Measurements from ENCODE around the gene NRF1. TPM values are rescaled to one million over a fixed set of nuclear protein-coding genes. Genes with fewer than 3 reads are reported as not detected.
"Not testable (repeated sequence)": the region's sequence is repeated elsewhere in the genome, so short reads cannot be mapped to it uniquely, and the experiment has no call there.

The NRF1 gene
- polyA plus RNA-seq, 12 donors, result 11.1 to 22.3 (median 14.7) TPM; not detected in 1

DNA sequence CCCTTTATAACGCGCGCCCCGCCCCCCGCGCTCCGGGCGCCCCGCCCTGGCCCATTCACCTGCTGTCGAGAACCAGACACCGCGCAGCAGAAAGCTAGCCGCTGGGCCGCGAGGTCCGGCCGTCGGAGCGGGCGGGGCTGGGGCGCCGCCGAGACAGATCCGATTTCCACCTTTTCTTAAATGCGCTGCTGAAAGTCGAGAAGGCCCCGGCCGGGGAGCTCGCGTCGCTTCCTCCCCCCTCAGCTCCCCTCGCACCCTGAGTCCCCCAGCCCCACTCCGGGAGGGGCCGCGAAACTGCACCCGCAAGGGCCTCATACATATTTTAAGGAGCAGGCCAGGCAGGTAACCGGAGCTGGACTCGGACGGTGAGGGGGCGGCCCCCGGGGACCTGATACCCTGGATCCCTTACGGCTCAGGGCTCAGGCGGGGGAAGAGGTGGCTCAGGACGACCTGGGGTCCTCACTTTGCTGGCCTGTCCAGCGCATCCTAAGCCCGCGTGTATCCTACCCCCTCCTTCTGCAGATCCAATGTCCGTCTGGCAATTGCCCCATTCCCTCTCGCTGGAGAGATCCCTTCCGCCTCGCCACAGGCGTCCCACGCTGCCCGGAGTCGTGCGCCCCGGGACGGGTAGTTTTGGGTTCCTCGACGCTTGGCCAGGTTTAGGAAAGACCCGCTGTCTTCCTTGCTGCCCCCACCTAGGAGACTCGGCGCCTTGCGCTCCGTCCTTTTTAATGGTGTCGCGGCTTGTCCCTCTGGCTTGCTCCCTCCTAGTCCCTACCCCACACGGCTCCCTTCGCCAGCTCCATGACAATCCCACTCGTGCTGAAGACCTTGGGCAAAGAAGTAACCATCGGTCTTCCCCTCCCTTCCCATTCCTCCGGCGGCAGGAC is 170.7 kb downstream of the NRF1 start:
- no peak for DNase-seq

DNA sequence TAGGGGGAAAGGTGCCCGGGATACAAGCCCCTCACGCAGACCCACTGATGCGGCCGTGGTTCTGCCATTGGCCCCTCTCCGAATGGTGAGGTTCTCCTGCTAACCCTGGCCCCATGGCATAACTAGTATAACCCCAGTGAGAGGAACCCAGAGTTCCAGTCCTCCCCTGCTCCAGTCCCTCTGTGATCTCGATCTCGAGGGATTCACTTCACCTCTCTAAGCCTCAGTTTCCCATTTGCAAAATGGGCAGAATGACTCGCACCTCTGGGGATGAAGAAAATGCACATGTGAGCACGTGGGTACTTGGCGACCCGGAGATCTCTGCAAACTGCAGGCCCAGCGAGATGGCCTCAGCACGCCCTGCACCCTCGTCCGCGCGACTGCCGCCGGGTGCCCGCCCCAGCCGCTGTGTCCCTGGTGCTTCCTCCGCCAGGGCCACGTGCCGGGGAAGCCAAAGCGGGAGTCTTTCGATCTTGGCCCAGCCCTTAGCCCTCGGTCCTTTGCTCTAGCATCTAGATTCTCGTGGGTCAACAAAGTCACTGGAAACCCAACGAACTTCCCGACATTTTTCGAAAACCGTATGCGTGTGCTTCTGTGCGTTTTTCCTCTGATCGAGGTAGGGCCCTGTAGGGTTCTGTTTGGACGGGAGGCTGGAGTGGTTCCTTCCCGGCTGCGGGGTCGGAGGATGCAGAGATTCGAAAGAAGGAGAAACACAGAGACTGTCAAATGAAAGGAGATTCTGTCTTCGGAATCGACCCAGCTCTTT is 171.5 kb downstream of the NRF1 start:
- DNase-seq, result no peak

DNA sequence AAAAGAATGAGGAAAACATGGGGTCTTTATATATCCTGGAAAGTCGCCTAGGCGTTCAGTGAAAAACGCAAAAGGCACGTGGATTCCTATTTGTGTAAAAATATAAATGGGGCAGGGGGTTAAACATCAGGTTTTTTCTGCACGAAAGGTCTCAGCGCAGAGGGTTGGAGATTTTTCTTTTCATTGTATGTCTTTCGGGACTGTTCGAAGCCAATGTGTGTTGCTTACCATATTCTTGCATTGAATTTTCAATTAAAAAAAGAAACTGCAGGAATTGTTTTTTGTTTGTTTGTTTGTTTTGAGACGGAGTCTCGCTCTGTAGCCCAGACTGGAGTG is 172.0 kb downstream of the NRF1 start:
- DNase-seq, result no peak

DNA sequence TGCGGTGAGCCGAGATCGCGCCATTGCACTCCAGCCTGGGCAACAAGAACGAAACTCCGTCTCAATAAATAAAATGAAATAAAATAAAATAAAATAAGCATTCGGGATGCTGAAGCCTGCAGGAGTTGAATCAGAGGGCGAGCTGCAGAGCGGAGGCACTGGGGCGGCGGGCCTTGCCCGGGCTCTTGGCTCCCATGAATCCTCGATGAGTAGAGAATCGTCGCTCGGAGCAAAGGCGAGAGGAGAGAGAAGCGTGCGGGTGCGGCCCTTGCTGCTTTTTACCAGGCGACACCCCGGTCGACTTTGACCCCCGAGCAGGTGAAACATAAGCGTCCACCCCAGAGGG is 172.9 kb downstream of the NRF1 start:
- no peak for DNase-seq

DNA sequence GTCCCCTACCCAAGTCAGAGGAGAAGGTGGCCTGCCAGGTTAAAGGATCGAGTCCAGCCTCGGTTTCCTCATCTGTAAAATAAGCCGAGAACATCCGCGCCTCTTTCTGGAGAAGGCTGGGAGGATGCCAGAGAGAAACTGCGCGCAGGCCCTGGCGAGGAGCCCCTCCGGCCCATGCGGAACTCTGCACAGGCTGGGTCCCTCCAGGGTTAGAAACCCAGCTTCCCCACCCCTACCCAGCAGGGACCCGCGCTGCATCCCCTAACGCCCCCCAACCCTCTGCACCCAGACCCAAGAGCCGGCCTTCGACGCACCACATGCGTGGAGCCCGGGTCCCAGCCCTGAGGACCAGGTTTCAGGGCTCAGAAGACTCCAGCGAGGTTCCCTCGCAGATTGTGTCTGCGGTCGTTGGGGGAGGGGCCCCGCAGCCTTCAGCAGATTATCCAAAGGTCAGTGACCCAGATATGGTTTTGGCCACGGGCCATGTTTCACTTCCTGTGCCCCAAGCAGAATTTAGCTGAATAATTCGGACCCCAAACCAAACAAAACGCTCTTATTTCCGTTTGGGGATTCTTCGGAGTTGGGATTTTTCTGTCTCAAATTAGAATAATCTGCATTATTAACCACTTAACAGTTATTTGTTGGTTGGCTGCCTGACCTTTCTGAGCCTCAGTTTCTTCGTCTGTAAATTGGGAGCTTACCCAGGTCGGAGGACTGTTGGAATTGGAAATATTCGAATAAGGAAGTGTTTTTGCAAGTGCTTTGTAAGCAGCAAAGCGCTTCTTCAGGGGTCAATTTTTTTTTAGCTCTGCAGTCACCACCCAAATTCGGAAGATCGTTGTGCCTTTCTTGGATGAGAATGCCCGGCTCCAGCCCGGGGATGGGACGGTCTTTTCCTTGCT is 173.5 kb downstream of the NRF1 start:
- no peak for DNase-seq

DNA sequence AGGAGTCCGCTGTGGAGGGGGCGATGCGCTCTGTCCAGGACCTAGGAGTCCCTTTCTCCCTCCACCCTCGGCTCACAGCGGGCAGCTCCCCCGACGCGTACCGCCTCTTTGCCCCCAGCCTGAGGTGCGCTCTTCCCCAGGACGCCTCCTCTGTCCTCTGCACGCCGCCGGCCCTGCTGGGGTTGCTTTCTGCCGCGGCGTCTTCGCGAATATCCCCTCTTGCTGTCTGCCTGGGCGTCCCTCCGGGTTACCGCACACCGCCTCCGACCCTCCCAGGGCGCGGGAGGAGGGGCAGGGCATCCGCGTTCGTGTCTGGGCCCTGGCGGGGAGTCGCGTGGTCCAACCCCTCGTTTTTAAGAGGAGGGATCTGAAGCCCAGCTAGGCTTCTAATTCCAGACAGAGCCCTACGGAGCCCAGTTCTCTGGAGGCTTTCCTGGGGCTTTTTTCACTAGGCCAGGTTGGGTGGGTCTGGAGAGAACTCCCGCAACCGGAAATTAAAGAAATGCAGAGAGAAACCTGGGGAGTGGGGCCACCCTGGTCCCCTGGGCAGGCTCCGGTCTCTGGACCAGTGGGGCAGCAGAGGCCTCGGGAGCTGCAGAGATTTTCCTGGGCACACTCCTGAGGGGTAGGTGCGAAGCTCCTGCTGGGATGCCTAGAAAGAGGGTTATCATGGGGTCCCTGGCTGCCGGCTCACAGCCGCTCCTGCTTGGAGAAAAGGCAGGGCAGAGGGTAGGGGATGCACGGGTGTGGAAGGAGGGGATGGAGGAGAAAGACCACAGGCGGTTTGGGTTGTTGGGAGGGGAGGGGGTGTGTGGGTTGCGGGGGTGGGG is 174.4 kb downstream of the NRF1 start:
- no peak for DNase-seq

DNA sequence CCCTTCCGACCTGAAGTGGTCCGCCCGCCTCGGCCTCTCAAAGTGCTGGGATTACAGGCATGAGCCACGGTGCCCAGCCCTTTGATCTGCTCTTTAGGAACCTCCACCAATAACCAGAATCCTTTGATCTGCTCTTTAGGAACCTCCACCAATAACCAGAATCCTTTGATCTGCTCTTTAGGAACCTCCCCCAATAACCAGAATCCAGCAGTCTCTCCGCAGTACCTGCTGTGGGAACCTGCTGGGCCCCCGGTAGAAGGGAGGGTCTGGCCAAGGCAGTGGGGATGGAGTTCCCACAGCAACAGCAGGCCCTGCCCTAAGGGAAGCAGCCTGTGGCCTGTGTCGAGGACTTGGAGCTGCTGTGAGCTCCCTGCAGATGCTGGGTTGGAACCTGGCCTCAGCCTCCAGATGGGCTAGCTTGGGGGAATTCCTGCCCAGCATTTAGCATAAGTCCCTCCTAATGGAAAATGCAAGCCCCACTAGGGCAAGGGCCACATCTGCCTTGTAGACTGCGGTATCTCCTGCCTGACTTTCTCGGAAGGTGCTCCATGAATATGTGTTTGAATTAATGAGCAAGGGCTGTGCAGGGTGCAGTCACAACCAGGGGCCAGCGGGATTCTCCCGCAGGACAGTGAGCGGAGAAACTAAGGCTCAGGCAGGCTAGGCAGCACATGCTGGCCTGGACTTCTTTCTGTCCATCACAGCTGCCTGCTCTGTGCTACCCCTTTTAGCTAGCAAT is 175.5 kb downstream of the NRF1 start:
- no peak for DNase-seq

DNA sequence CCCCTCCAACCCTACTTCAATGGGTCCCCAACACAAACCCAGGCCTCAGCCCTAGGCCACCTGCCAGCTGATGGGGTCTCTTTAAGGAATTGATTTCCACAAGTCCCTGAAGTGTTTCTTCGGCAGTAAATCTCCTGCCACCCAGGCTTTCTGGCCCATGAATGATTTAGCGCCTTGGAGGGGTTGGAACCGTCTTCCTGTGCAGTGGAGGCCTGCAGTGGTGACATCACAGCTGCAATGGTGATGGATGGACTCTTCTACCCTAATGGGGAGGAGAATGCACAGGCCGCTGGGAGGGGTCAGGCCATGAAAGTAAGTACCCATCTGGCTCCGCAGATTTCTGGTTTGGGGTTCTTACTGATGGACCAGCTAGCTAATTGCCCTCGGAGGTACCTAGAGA is 177.5 kb downstream of the NRF1 start:
- DNase-seq, result no peak

DNA sequence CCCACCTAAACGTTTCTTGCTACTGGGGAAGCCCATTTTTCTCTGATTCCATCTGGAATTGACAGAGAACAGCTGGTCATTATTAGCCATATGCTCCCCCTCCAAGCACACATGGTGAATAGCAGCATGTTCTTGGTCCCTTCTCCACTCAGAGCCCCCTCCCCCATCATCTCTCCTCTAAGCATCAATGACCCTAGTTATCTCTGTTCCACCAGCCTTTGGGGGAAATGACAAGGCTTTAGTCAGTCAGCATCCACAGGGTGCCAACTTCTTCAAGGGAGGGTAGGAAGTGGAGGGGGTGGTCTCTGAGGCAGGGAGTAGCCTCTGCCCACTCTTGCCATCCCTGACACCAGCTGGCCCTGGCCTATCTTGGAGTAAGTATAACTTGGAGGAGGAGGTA is 178.1 kb downstream of the NRF1 start:
- no peak for DNase-seq

DNA sequence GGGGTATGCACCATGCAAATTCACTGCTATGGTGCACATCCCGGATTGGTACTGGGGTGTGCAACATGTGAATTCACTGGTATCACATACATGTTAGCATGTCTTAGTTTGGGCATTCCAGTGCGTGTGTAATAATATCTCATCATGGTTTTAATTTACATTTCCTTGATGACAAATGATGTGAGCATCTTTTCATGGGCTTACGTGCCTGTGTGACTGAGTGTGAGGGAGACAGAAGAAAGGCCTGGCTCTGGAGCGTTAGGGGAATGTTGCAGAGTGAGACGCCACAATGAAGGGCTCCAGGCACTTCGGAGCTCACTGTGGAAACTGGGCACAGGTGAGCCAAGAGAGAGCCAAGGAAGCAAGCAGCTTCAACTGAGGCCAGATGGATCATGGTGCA is 178.6 kb downstream of the NRF1 start:
- DNase-seq, result no peak

DNA sequence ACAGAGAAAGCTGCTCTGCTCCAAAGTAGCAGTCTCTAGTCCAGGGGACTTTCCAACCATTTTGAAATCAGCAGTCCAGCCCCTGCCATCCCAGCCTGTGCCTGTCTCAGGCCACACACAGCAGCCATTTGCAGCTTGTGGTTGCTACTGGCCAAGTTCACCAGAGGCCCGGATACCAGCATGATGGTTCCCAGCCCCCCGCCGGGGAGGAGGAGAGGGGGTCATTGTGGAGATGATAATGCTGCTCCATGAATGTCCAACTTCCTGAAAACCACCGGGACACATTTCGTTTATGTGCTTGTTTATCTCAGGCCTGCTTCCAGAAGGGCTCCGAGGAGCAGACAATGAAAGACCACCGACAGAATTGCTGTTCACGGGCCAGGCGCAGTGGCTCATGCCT is 181.2 kb downstream of the NRF1 start:
- no peak for DNase-seq

DNA sequence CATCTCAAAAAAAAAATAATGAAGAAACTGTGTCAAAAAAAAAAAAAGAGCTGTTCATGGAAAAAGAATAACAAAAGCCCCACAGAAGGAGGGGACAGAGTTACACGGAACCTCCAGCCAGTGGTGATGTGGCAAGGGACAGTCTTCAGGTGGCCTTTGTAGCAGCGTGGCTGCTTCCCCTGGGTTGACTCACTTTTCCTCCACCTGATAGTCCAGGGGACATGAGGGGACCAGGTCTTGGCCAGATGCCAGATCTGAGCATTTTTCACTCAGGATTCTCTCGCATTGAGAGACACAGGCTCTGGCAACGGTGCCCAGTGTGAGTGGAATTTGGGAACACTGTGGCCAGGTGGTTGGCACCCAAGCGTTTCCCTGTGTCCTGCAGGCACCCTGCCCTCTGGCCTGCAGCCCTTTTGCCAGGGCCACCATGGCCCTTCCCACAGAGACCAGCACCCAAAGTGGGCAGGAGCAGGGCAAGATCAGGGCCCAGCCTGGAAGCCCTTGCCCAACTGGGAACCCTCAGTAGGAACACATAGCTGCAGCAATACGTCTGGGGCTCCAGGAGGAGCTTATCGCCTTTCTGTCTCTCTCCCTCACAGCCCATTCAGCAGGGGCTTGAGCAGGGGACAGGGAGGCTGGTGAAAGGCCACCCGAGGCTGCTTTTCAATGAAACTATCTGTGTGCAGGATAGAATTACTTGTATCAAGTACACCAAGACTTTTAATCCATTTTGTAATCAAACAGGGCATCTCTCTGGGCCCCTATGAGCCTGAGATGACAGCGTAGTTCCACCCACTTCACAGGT is 182.2 kb downstream of the NRF1 start:
- DNase-seq, result no peak

DNA sequence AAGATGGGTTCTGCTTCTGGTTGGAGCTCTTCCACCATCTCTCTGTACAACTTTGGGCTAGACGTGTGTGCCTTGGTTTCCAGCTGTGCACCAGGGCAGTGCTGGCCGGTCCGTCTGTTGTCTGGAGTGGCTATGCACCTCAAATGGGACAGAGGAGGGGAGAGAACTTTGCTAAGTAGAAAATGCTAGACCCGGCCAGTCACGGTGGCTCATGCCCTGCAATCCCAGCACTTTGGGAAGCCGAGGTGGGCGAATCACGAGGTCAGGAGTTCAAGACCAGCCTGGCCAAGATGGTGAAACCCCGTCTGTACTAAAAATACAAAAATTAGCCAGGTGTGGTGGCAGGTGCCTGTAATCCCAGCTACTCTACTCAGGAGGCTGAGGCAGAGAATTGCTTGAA is 182.9 kb downstream of the NRF1 start:
- not testable (repeated sequence) for DNase-seq

DNA sequence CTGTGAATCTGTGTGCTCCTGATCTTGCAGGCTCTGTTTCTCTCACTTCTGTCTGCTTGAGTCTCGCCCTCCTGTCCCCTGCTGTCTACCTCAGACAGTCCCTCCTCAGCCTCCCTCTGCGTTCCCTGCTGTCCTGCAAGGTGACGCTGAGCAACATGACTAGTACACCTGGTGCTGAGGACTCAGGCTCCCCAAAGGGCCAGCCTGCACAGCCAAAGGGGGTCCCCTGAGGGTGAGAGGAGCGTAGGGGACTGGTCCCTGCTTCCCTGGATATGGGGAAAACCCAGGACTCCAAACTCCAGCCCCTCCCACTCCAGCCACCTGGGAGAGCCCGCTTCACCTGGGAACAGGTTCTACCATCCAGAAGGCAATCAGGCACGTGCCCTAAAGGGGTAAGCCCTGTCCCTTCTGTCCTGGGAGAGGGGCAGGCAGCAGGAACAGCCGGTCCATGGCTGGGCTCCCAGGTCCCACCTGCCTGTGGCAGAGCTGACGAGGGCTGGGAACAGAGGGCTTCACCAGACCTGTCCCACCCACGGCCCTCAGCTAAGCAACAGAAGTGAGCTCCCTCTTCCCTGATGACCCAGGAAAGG is 184.8 kb downstream of the NRF1 start:
- DNase-seq, result no peak

DNA sequence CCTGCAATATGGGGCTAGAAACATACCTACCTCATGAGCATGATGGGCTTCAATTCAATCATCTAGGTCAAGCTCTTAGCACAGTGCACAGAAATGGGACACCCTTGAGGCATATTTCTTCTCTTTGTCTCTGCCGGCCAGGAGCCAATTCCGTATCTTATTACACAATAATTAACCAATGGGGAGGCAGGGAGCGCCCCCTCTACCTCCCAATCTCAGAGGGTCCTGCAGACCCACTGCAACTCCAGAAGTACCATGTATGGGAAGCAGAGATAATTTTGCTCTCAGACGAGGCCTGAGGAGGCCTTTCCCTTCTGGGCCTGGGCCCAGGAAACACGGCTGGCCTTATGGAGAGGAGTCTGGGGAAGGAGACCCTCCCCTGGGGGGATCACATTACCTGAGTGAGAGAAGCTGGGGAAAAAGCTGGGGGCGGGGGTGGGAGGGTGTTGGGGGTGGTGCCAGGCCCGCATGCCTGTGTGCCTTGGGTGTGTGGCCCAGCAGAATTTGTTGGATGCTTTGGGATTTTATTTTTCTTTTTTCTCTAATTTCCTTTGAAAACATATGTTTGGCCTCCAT is 185.8 kb downstream of the NRF1 start:
- no peak for DNase-seq

DNA sequence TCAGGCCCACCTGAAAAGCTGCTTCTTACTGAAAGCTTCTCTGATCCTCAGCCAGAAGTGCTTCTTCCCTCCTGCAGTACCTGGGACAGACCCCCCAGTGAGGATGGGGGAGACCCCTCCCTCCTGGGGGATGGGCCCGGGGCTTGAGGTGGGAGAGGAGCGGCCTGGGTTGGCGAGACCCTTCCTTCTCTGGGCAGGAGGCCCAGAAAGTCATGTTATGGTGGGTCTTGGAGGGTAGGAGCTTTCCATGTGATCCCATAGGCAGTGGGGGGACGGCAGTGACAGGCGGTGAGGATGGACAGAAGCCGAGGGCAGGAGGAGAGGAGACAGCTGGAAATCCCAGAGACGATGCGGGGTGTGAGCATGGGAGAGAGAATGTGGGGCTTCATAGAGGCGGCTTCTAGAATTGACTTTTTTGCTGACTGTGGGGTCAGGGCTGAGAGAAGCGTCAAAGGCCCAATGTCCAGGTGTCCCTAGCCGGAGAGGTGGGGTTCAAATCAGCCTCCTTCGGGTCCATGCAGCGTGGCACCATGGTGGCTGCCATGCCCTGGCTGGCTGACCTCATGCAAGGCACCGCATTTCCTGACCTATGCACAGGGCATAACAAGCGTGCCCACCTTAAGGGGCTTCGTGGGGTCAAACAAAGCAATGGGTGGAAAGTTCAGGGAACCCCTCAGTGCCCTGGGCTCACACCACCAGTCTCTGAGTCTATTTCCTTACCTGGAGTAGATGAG is 187.3 kb downstream of the NRF1 start:
- no peak for DNase-seq

DNA sequence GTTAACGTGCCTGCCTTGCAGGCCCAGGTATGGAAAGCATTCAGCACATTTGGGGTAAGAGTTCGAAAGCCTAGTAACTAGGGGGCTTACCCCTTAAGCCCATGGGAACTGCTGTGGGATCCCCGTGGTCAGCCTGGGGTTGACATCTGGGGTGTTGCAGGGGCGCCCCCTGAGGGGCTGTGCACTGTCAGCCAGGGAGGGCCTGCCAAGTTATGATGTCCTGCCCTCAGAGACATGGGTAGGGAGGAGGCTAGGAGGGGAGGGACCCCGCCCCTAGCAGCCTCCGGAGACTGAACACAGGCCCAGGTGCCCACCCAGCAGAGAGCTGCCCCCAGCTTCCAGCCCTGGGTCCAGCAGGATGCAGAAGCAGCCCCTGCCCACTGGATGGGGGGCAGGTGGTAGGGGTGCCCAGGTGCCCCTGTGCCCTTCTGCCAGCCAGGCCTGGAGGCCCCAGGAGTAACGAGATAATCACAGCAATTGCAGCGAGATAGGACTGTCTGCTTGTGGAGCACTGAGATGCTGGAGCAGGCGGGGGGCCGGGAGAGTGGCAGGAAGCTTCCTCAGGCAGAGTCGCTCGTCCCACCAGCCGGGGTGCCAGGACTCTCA is 187.9 kb downstream of the NRF1 start:
- no peak for DNase-seq

DNA sequence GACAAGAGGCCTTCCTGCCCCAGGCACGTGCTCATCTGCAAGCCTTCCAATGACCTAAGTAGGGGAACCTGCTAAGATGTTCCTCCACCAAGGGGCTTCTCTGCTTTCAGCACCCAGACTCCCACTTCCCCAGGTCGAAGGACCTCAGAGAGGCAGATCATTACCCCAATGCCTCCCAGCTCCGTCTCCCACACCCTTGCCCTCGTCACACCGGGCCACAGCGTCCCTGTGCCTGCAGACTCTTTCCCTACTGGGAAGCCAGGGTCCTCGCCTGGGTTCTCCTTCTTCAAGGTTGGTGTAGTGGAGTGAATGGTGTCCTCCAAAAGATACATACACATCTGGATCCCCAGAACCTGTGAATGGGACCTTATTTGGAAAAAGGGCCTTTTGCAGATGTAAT is 189.4 kb downstream of the NRF1 start:
- DNase-seq, result no peak
